Measurements from ENCODE around the gene FCF1. TPM values are rescaled to one million over a fixed set of nuclear protein-coding genes. Genes with fewer than 3 reads are reported as not detected.

The FCF1 gene
- polyA plus RNA-seq, 3 donors, result 14.8 to 22.6 (median 17.5) TPM

GRCh38 chr14:74723134-74723533, 10.2 kb downstream of the FCF1 start:
- Histone ChIP-seq H3K4me3 (replicated peaks in 1 of 3; ENCODE audit: low read depth in 2 of 3, low read length in 3 of 3) (no peak overlapping the region), H3K27ac (ENCODE audit: low read depth in 1 of 2, low read length in 2 of 2) (no peak overlapping the region), H3K36me3 (replicated peaks in 1 of 2; ENCODE audit: control insufficient read depth in 1 of 2, insufficient read depth in 2 of 2, low read length in 2 of 2) (peaks cover 35 to 79% of the 10 kb centered on the region in 2 donors), H2AFZ (ENCODE audit: insufficient read depth, low read depth, low read length, poor library complexity, severe bottlenecking) (no peak overlapping the region), H3K9ac (ENCODE audit: insufficient read depth, low read length, poor library complexity, severe bottlenecking) (no peak overlapping the region), H3K79me2 (ENCODE audit: insufficient read depth, low read length) (no peaks in the 10 kb centered on the region), H3K4me2 (replicated peaks; ENCODE audit: extremely low read depth, low read length, poor library complexity, severe bottlenecking) (no peak overlapping the region), H4K20me1 (ENCODE audit: insufficient read depth, low read length) (no peaks in the 10 kb centered on the region), H3K4me1 (ENCODE audit: control insufficient read depth in 1 of 2, insufficient read depth in 2 of 2, low read length in 2 of 2) (no peaks in the 10 kb centered on the region), H3K9me3 (replicated peaks in 1 of 2; ENCODE audit: control insufficient read depth in 1 of 2, insufficient read depth in 1 of 2, low read length in 2 of 2) (peaks cover 0 to 4% of the 10 kb centered on the region in 2 donors), H3K27me3 (ENCODE audit: control insufficient read depth in 2 of 2, insufficient read depth in 2 of 2, low read length in 2 of 2) (no peaks in the 10 kb centered on the region)
- peaks cover 0 to 12% (median 3%) of the 10 kb centered on the region in 7 donors for H3K9me3 Mint-ChIP-seq
- peaks cover 34 to 73% of the 10 kb centered on the region in 2 donors for H3K36me3 Mint-ChIP-seq
- intact Hi-C loops (cut with micrococcal nuclease), result no loop called here
- no peak for DNase-seq
- H3K27ac Mint-ChIP-seq, result peak overlapping the region in 1 of 7 donors; percentile 10
- TF ChIP-seq, protein P1, sequence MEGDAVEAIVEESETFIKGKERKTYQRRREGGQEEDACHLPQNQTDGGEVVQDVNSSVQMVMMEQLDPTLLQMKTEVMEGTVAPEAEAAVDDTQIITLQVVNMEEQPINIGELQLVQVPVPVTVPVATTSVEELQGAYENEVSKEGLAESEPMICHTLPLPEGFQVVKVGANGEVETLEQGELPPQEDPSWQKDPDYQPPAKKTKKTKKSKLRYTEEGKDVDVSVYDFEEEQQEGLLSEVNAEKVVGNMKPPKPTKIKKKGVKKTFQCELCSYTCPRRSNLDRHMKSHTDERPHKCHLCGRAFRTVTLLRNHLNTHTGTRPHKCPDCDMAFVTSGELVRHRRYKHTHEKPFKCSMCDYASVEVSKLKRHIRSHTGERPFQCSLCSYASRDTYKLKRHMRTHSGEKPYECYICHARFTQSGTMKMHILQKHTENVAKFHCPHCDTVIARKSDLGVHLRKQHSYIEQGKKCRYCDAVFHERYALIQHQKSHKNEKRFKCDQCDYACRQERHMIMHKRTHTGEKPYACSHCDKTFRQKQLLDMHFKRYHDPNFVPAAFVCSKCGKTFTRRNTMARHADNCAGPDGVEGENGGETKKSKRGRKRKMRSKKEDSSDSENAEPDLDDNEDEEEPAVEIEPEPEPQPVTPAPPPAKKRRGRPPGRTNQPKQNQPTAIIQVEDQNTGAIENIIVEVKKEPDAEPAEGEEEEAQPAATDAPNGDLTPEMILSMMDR (IDR thresholded peaks at IDR 0.05), result no peak
- peaks cover 0 to under 1% (median 0%) of the 10 kb centered on the region in 3 donors for H3K27me3 Mint-ChIP-seq (ENCODE audit: low read depth in 3 of 3)
- H3K4me3 Mint-ChIP-seq, result no peak overlapping the region
- H3K4me1 Mint-ChIP-seq, result peaks cover 6% of the 10 kb centered on the region
- WGBS (ENCODE audit: insufficient coverage), result 83% methylated on average over 3 of the region's 3 CpGs

GRCh38 chr14:74732387-74732786, 19.4 kb downstream of the FCF1 start:
- Histone ChIP-seq H3K36me3 (replicated peaks in 1 of 2; ENCODE audit: control insufficient read depth in 1 of 2, insufficient read depth in 2 of 2, low read length in 2 of 2) (peaks cover 41 to 73% of the 10 kb centered on the region in 2 donors), H4K20me1 (ENCODE audit: insufficient read depth, low read length) (no peaks in the 10 kb centered on the region), H3K27me3 (ENCODE audit: control insufficient read depth in 2 of 2, insufficient read depth in 2 of 2, low read length in 2 of 2) (no peaks in the 10 kb centered on the region), H3K4me2 (replicated peaks; ENCODE audit: extremely low read depth, low read length, poor library complexity, severe bottlenecking) (no peak overlapping the region), H3K9ac (ENCODE audit: insufficient read depth, low read length, poor library complexity, severe bottlenecking) (no peak overlapping the region), H3K4me1 (ENCODE audit: control insufficient read depth in 1 of 2, insufficient read depth in 2 of 2, low read length in 2 of 2) (no peaks in the 10 kb centered on the region), H3K27ac (ENCODE audit: low read depth in 1 of 2, low read length in 2 of 2) (no peak overlapping the region), H3K4me3 (replicated peaks in 1 of 3; ENCODE audit: low read depth in 2 of 3, low read length in 3 of 3) (no peak overlapping the region), H3K9me3 (replicated peaks in 1 of 2; ENCODE audit: control insufficient read depth in 1 of 2, insufficient read depth in 1 of 2, low read length in 2 of 2) (no peaks in the 10 kb centered on the region), H2AFZ (ENCODE audit: insufficient read depth, low read depth, low read length, poor library complexity, severe bottlenecking) (no peak overlapping the region), H3K79me2 (ENCODE audit: insufficient read depth, low read length) (no peaks in the 10 kb centered on the region)
- intact Hi-C loops (cut with micrococcal nuclease), result no loop called here
- Mint-ChIP-seq H3K27me3 (ENCODE audit: low read depth in 3 of 3) (no peaks in the 10 kb centered on the region), H3K9me3 (no peaks in the 10 kb centered on the region), H3K27ac (no peak overlapping the region), H3K4me1 (no peaks in the 10 kb centered on the region), H3K4me3 (no peak overlapping the region), H3K36me3 (peaks cover 65 to 70% of the 10 kb centered on the region in 2 donors)
- WGBS (ENCODE audit: insufficient coverage), result no CpG with 5 or more reads among the region's 2 CpGs
- DNase-seq, result no peak
- TF ChIP-seq, protein P1 (IDR thresholded peaks at IDR 0.05), result no peak
